Trophoblast cell (in vitro differentiated cells and primary cell): ENCODE results near the gene TXNDC9. TPM values are rescaled to one million over a fixed set of nuclear protein-coding genes. Genes with fewer than 3 reads are reported as not detected.

Experiments used
- DNase-seq, 2 donors: peaks; one replicate each; pipeline ENCODE4 v3.0.0-alpha.2; 2016
- H2AFZ ChIP-seq: 2 replicates; pipeline ENCODE4 v1.6.1; 2013; ENCODE audit warnings: low read length, moderate library complexity, mild to moderate bottlenecking; ENCODE audit not compliant: insufficient read depth, poor library complexity
- H2AK5ac ChIP-seq: 2 replicates; pipeline ENCODE4 v1.6.1; 2013; ENCODE audit warnings: mild to moderate bottlenecking, low read length
- H2BK120ac ChIP-seq: 2 replicates; pipeline ENCODE4 v1.6.1; 2013; ENCODE audit warnings: low read length, mild to moderate bottlenecking, moderate library complexity; ENCODE audit not compliant: insufficient read depth, poor library complexity
- H2BK12ac ChIP-seq: 2 replicates; pipeline ENCODE4 v1.6.1; 2013; ENCODE audit warnings: mild to moderate bottlenecking, low read length, moderate library complexity
- H2BK5ac ChIP-seq: 2 replicates; pipeline ENCODE4 v1.6.1; 2013; ENCODE audit warnings: low read length, low read depth, moderate library complexity, mild to moderate bottlenecking; ENCODE audit not compliant: poor library complexity
- H3K14ac ChIP-seq: 2 replicates; pipeline ENCODE4 v1.6.1; 2013; ENCODE audit warnings: mild to moderate bottlenecking, low read length
- H3K18ac ChIP-seq: 2 replicates; pipeline ENCODE4 v1.6.1; 2013; ENCODE audit warnings: mild to moderate bottlenecking, low read length
- H3K23ac ChIP-seq: 2 replicates; pipeline ENCODE4 v1.6.1; 2013; ENCODE audit warnings: low read length
- H3K27ac ChIP-seq: 2 replicates; pipeline ENCODE4 v1.5.1; 2013; ENCODE audit warnings: low read depth, mild to moderate bottlenecking, inconsistent platforms, low read length, moderate library complexity
- H3K27me3 ChIP-seq: 2 replicates; pipeline ENCODE4 v1.6.1; 2013; ENCODE audit warnings: inconsistent platforms, mild to moderate bottlenecking, low read length, moderate library complexity; ENCODE audit not compliant: insufficient read depth
- H3K36me3 ChIP-seq, 2 experiments: 1 replicate in 1 of 2; 2 replicates in 1 of 2; pipeline ENCODE4 v1.6.1; 2013; ENCODE audit warnings: low read length in 2 of 2, mild to moderate bottlenecking in 2 of 2, moderate library complexity in 1 of 2; ENCODE audit not compliant: insufficient read depth in 2 of 2, control insufficient read depth in 1 of 2
- H3K4ac ChIP-seq: 2 replicates; pipeline ENCODE4 v1.6.1; 2013; ENCODE audit warnings: low read depth, mild to moderate bottlenecking, low read length, moderate library complexity
- H3K4me1 ChIP-seq, 2 experiments: 1 replicate in 1 of 2; 2 replicates in 1 of 2; pipeline ENCODE4 v1.6.1; 2013; ENCODE audit warnings: low read length in 2 of 2, mild to moderate bottlenecking in 2 of 2, moderate library complexity in 1 of 2; ENCODE audit not compliant: insufficient read depth in 2 of 2, control insufficient read depth in 1 of 2
- H3K4me2 ChIP-seq: 2 replicates; pipeline ENCODE4 v1.6.1; 2013; ENCODE audit warnings: inconsistent platforms, mild to moderate bottlenecking, low read length, moderate library complexity
- H3K4me3 ChIP-seq: 2 replicates; pipeline ENCODE4 v1.5.1; 2013; ENCODE audit warnings: mild to moderate bottlenecking, low read depth, low read length, inconsistent platforms
- H3K79me1 ChIP-seq: one replicate; pipeline ENCODE4 v1.6.1; 2013; ENCODE audit warnings: low read length
- H3K79me2 ChIP-seq: 2 replicates; pipeline ENCODE4 v1.6.1; 2013; ENCODE audit warnings: low read length, mild to moderate bottlenecking; ENCODE audit not compliant: control insufficient read depth, insufficient read depth, poor library complexity
- H3K9ac ChIP-seq: 2 replicates; pipeline ENCODE4 v1.6.1; 2013; ENCODE audit warnings: mild to moderate bottlenecking, low read length
- H3K9me3 ChIP-seq: 2 replicates; pipeline ENCODE4 v1.6.1; 2013; ENCODE audit warnings: low read depth, mild to moderate bottlenecking, control low read depth, inconsistent platforms, low read length; ENCODE audit not compliant: insufficient read depth
- H4K12ac ChIP-seq: 2 replicates; pipeline ENCODE4 v1.6.1; 2013; ENCODE audit warnings: low read depth, mild to moderate bottlenecking, low read length, moderate library complexity
- H4K8ac ChIP-seq: 2 replicates; pipeline ENCODE4 v1.6.1; 2013; ENCODE audit warnings: low read depth, mild to moderate bottlenecking, low read length, moderate library complexity
- H4K91ac ChIP-seq: one replicate; pipeline ENCODE4 v1.6.1; 2013; ENCODE audit warnings: low read depth, mild to moderate bottlenecking, low read length, moderate library complexity
- WGBS: extraction: QIAGEN DNeasy Blood & Tissue Kit; methylation state at CpG from one replicate; pipeline ENCODE4 v1.1.7; 2013; ENCODE audit warnings: missing lambda C conversion rate; ENCODE audit not compliant: insufficient read length, insufficient coverage; ENCODE audit errors: extremely low coverage; 5-methylcytosine and 5-hydroxymethylcytosine counted together
- polyA plus RNA-seq: library from polyadenylated mRNA; stranded (reverse); fragments of 200-250 nt; gene quantifications from 2 replicates; pipeline ENCODE4 v1.2.3, GENCODE V29; 2013

The TXNDC9 gene
- polyA plus RNA-seq = 46.1 and 47.8 TPM in 2 replicates

GRCh38 chr2:99335911-99336803, at the start of gene TXNDC9:
TSS of gene TXNDC9 (minus strand) at chr2:99336333. CDS start at chr2:99333210, 3,123 bp downstream.
- Histone ChIP-seq H4K12ac (peak within 1 kb of the TSS; percentile 16), H3K18ac (peak within 1 kb of the TSS; percentile 21), H3K4me1 (no peaks in the 10 kb centered on the region), H4K91ac (peak within 1 kb of the TSS; percentile 47), H3K23ac (no peak within 1 kb of the TSS), H4K8ac (peak within 1 kb of the TSS; percentile 59), H2AFZ (peak within 1 kb of the TSS; percentile 73), H3K27me3 (no peaks in the 10 kb centered on the region), H3K4me2 (peak within 1 kb of the TSS; percentile 98), H3K9ac (peak within 1 kb of the TSS; percentile 92), H3K36me3 (peaks cover 9 to 13% of the 10 kb centered on the region in 2 experiments), H3K14ac (peak within 1 kb of the TSS; percentile 30), H2BK120ac (peak within 1 kb of the TSS; percentile 12), H3K9me3 (no peaks in the 10 kb centered on the region), H2BK12ac (no peak within 1 kb of the TSS), H3K4me3 (peak within 1 kb of the TSS; percentile 86), H3K27ac (peak within 1 kb of the TSS; percentile 68), H2AK5ac (no peak within 1 kb of the TSS), H3K79me2 (peaks cover 21% of the 10 kb centered on the region), H3K79me1 (peaks cover 13% of the 10 kb centered on the region), H2BK5ac (peak within 1 kb of the TSS; percentile 38), H3K4ac (peak within 1 kb of the TSS; percentile 96)
- DNase-seq = peak; percentile 100
- no CpG with 5 or more reads among the region's 60 CpGs for WGBS

- H3K79me2 ChIP-seq = no peaks in the 10 kb centered on the region
- no peak overlapping the region for H3K4me3 ChIP-seq
- H3K14ac ChIP-seq = no peak overlapping the region
- H3K9ac ChIP-seq = no peak overlapping the region
- H3K23ac ChIP-seq = no peak overlapping the region
- no peak overlapping the region for H3K27ac ChIP-seq
- H3K79me1 ChIP-seq = no peaks in the 10 kb centered on the region
- no peak overlapping the region for H3K4me2 ChIP-seq
- no peak overlapping the region for H4K12ac ChIP-seq
- H4K91ac ChIP-seq = no peak overlapping the region
- H2AFZ ChIP-seq = no peak overlapping the region
- H3K4ac ChIP-seq = no peak overlapping the region
- no CpG with 5 or more reads among the region's 2 CpGs for WGBS
- H2BK120ac ChIP-seq = no peak overlapping the region
- no peak overlapping the region for H2AK5ac ChIP-seq
- H3K36me3 ChIP-seq = peaks cover 5 to 19% of the 10 kb centered on the region in 2 experiments
- no peaks in the 10 kb centered on the region for H3K4me1 ChIP-seq
- DNase-seq = no peak
- H4K8ac ChIP-seq = no peak overlapping the region
- no peak overlapping the region for H3K18ac ChIP-seq
- H2BK12ac ChIP-seq = no peak overlapping the region
- no peak overlapping the region for H2BK5ac ChIP-seq
- no peaks in the 10 kb centered on the region for H3K9me3 ChIP-seq
- H3K27me3 ChIP-seq = no peaks in the 10 kb centered on the region
These were observed 46.0 kb upstream of the TXNDC9 start for GRCh38 chr2:99382143-99382542.

- Histone ChIP-seq H3K4ac (no peak overlapping the region), H3K36me3 (peaks cover 2 to 17% of the 10 kb centered on the region in 2 experiments), H3K9ac (no peak overlapping the region), H3K27me3 (no peaks in the 10 kb centered on the region), H2BK5ac (no peak overlapping the region), H3K79me2 (no peaks in the 10 kb centered on the region), H4K91ac (no peak overlapping the region), H4K12ac (no peak overlapping the region), H3K23ac (no peak overlapping the region), H3K9me3 (no peaks in the 10 kb centered on the region), H2AFZ (no peak overlapping the region), H4K8ac (no peak overlapping the region), H2BK120ac (no peak overlapping the region), H3K18ac (no peak overlapping the region), H3K4me1 (no peaks in the 10 kb centered on the region), H3K4me2 (no peak overlapping the region), H3K4me3 (no peak overlapping the region), H3K27ac (no peak overlapping the region), H2BK12ac (no peak overlapping the region), H3K14ac (no peak overlapping the region), H3K79me1 (no peaks in the 10 kb centered on the region), H2AK5ac (no peak overlapping the region)
- WGBS = no CpG with 5 or more reads among the region's 3 CpGs
- DNase-seq = no peak
These were observed 44.4 kb upstream of the TXNDC9 start for GRCh38 chr2:99380376-99381010.

GRCh38 chr2:99377879-99378278, 41.7 kb upstream of the TXNDC9 start:
- Histone ChIP-seq H2BK12ac (no peak overlapping the region), H3K4me2 (no peak overlapping the region), H3K9me3 (peaks cover 1% of the 10 kb centered on the region), H2BK120ac (no peak overlapping the region), H3K4me1 (no peaks in the 10 kb centered on the region), H3K79me1 (no peaks in the 10 kb centered on the region), H3K23ac (no peak overlapping the region), H3K27me3 (no peaks in the 10 kb centered on the region), H4K8ac (no peak overlapping the region), H4K91ac (no peak overlapping the region), H3K9ac (no peak overlapping the region), H3K14ac (no peak overlapping the region), H3K27ac (no peak overlapping the region), H2BK5ac (no peak overlapping the region), H2AFZ (no peak overlapping the region), H3K79me2 (no peaks in the 10 kb centered on the region), H3K36me3 (peaks cover 6 to 16% of the 10 kb centered on the region in 2 experiments), H3K4ac (no peak overlapping the region), H3K4me3 (no peak overlapping the region), H2AK5ac (no peak overlapping the region), H4K12ac (no peak overlapping the region), H3K18ac (no peak overlapping the region)
- WGBS = no CpG with 5 or more reads among the region's 1 CpG
- DNase-seq = no peak
